MM.1S (cell line): ENCODE results near the gene PRKCB.

Experiments used
- CTCF ChIP-seq: fragments of 300-600 bp; sonication (generic); IDR thresholded peaks from 2 replicates; pipeline ENCODE4 v1.5.1; 2016; ENCODE audit warnings: antibody characterized with exemption, low read length, mixed read lengths
- EZH2 ChIP-seq: fragments of 300-600 bp; sonication (generic); optimal IDR thresholded peaks from 2 replicates; pipeline ENCODE3; 2017; ENCODE audit warnings: low read depth, mild to moderate bottlenecking, antibody characterized with exemption, low read length, mixed read lengths

- TF ChIP-seq CTCF = no peak
- TF ChIP-seq EZH2 = no peak
Measured at GRCh38 chr16:23931199-23931598, 95.4 kb downstream of the PRKCB start.
